Measurements from ENCODE around the gene PRKD1.

GRCh38 chr14:29927376-29928116, at the start of gene PRKD1:
- TF ChIP-seq EZH2 (IDR thresholded peaks at IDR 0.05; ENCODE audit: borderline replicate concordance) (peak; percentile 4), CTCF (IDR thresholded peaks at IDR 0.05; ENCODE audit: poor library complexity) (no peak)

Measured in hepatocyte (in vitro differentiated cells).